ENCODE measurements around the gene ESRRG.

ESRRG gene

GRCh38 chr1:216627252-216627651 lies 96.0 kb downstream of the ESRRG start:
- no peak for DNase-seq (ENCODE audit: low spot score)

GRCh38 chr1:216626394-216627067 lies 96.7 kb downstream of the ESRRG start:
- DNase-seq (ENCODE audit: low spot score), result no peak

GRCh38 chr1:216621536-216621935 lies 101.7 kb downstream of the ESRRG start:
- DNase-seq (ENCODE audit: low spot score), result no peak

- no peak for DNase-seq (ENCODE audit: low spot score)
Observed at GRCh38 chr1:216617081-216617875, 106.0 kb downstream of the ESRRG start.

- DNase-seq (ENCODE audit: low spot score), result no peak
Observed at GRCh38 chr1:216616425-216616824, 106.8 kb downstream of the ESRRG start.

GRCh38 chr1:216614011-216614934 lies 109.0 kb downstream of the ESRRG start:
- no peak for DNase-seq (ENCODE audit: low spot score)

GRCh38 chr1:216612291-216612690 lies 110.9 kb downstream of the ESRRG start:
- no peak for DNase-seq (ENCODE audit: low spot score)

GRCh38 chr1:216607067-216607697 lies 116.0 kb downstream of the ESRRG start:
- DNase-seq (ENCODE audit: low spot score), result no peak

GRCh38 chr1:216606047-216606637 lies 117.1 kb downstream of the ESRRG start:
- DNase-seq (ENCODE audit: low spot score), result no peak

GRCh38 chr1:216604771-216605170 lies 118.5 kb downstream of the ESRRG start:
- no peak for DNase-seq (ENCODE audit: low spot score)

GRCh38 chr1:216600730-216601609 lies 122.3 kb downstream of the ESRRG start:
- peak; percentile 87 for DNase-seq (ENCODE audit: low spot score)

GRCh38 chr1:216599851-216600250 lies 123.4 kb downstream of the ESRRG start:
- no peak for DNase-seq (ENCODE audit: low spot score)

- no peak for DNase-seq (ENCODE audit: low spot score)
Observed at GRCh38 chr1:216598448-216598847, 124.8 kb downstream of the ESRRG start.

GRCh38 chr1:216596281-216596862 lies 126.9 kb downstream of the ESRRG start:
- DNase-seq (ENCODE audit: low spot score), result peak; percentile 8

GRCh38 chr1:216587715-216588114 lies 135.5 kb downstream of the ESRRG start:
- no peak for DNase-seq (ENCODE audit: low spot score)

GRCh38 chr1:216582151-216582550 lies 141.1 kb downstream of the ESRRG start:
- DNase-seq (ENCODE audit: low spot score), result no peak

GRCh38 chr1:216580538-216581057 lies 142.6 kb downstream of the ESRRG start:
- DNase-seq (ENCODE audit: low spot score), result no peak

- no peak for DNase-seq (ENCODE audit: low spot score)
Observed at GRCh38 chr1:216576234-216576937, 146.8 kb downstream of the ESRRG start.

GRCh38 chr1:216566641-216567205 lies 156.5 kb downstream of the ESRRG start:
- DNase-seq (ENCODE audit: low spot score), result no peak
